ENCODE results near the gene NUBPL.
"Not testable (repeated sequence)": the region's sequence is repeated elsewhere in the genome, so short reads cannot be mapped to it uniquely, and the experiment has no call there.

NUBPL gene

GRCh38 chr14:31578792-31579501 lies 17.7 kb downstream of the NUBPL start:
- DNase-seq = no peak

GRCh38 chr14:31580234-31580633 lies 19.0 kb downstream of the NUBPL start:
- no peak for DNase-seq

GRCh38 chr14:31582286-31582691 lies 21.1 kb downstream of the NUBPL start:
- DNase-seq = peak; percentile 63

- no peak for DNase-seq
Measured at GRCh38 chr14:31582836-31583452, 21.7 kb downstream of the NUBPL start.

- no peak for DNase-seq
Measured at GRCh38 chr14:31590206-31590605, 29.0 kb downstream of the NUBPL start.

GRCh38 chr14:31592122-31592521 lies 30.9 kb downstream of the NUBPL start:
- no peak for DNase-seq

GRCh38 chr14:31592631-31593030 lies 31.4 kb downstream of the NUBPL start:
- peak; percentile 86 for DNase-seq

GRCh38 chr14:31596342-31597095 lies 35.3 kb downstream of the NUBPL start:
- DNase-seq = peak; percentile 24

GRCh38 chr14:31605702-31606101 lies 44.5 kb downstream of the NUBPL start:
- no peak for DNase-seq

- DNase-seq = no peak
Measured at GRCh38 chr14:31611778-31612433, 50.7 kb downstream of the NUBPL start.

- no peak for DNase-seq
Measured at GRCh38 chr14:31613188-31613587, 52.0 kb downstream of the NUBPL start.

GRCh38 chr14:31618884-31619283 lies 57.7 kb downstream of the NUBPL start:
- not testable (repeated sequence) for DNase-seq

GRCh38 chr14:31619440-31619839 lies 58.2 kb downstream of the NUBPL start:
- DNase-seq = no peak

- not testable (repeated sequence) for DNase-seq
Measured at GRCh38 chr14:31620898-31621297, 59.7 kb downstream of the NUBPL start.

- no peak for DNase-seq
Measured at GRCh38 chr14:31622060-31622459, 60.9 kb downstream of the NUBPL start.

GRCh38 chr14:31652900-31653299 lies 91.7 kb downstream of the NUBPL start:
- not testable (repeated sequence) for DNase-seq

- no peak for DNase-seq
Measured at GRCh38 chr14:31657917-31658316, 96.7 kb downstream of the NUBPL start.

- no peak for DNase-seq
Measured at GRCh38 chr14:31659278-31659677, 98.1 kb downstream of the NUBPL start.

- DNase-seq = no peak
Measured at GRCh38 chr14:31660191-31660590, 99.0 kb downstream of the NUBPL start.

GRCh38 chr14:31660728-31661127 lies 99.5 kb downstream of the NUBPL start:
- DNase-seq = no peak

GRCh38 chr14:31668348-31668747 lies 107.1 kb downstream of the NUBPL start:
- no peak for DNase-seq

GRCh38 chr14:31672709-31673108 lies 111.5 kb downstream of the NUBPL start:
- DNase-seq = no peak

GRCh38 chr14:31677052-31677451 lies 115.8 kb downstream of the NUBPL start:
- no peak for DNase-seq
